Neural cell (in vitro differentiated cells): ENCODE measurements around the gene RNF213. TPM values are rescaled to one million over a fixed set of nuclear protein-coding genes. Genes with fewer than 3 reads are reported as not detected.

ENCODE experiments used
- H2AFZ ChIP-seq: fragments of 200-600, 300-800 bp; sonication (generic), shearing (Covaris generic); 2 replicates; pipeline ENCODE4 v1.6.0; 2014; ENCODE audit warnings: low read depth, mild to moderate bottlenecking, antibody characterized with exemption, low read length, moderate library complexity
- H3F3A ChIP-seq: fragments of 200-600 bp; shearing (Covaris generic); 2 replicates; pipeline ENCODE4 v1.6.1; 2016; ENCODE audit warnings: mild to moderate bottlenecking, moderate library complexity, mixed read lengths, antibody characterized with exemption, low read length; ENCODE audit not compliant: insufficient read depth, poor library complexity, severe bottlenecking
- H3K27ac ChIP-seq: fragments of 200-600, 300-800 bp; sonication (generic), shearing (Covaris generic); 2 replicates; pipeline ENCODE4 v1.5.1; 2014; ENCODE audit warnings: mild to moderate bottlenecking, low read length, moderate library complexity
- H3K27me3 ChIP-seq: fragments of 300-800, 200-600 bp; sonication (generic), shearing (Covaris generic); 2 replicates; pipeline ENCODE4 v1.6.0; 2014; ENCODE audit warnings: mild to moderate bottlenecking, low read depth, low read length, moderate library complexity; ENCODE audit not compliant: insufficient read depth
- H3K36me3 ChIP-seq: fragments of 300-800, 200-600 bp; sonication (generic), shearing (Covaris generic); 2 replicates; pipeline ENCODE4 v1.5.1; 2014; ENCODE audit warnings: mild to moderate bottlenecking, antibody characterized with exemption, low read length, moderate library complexity; ENCODE audit not compliant: insufficient read depth
- H3K4me2 ChIP-seq: fragments of 300-800, 200-600 bp; sonication (generic), shearing (Covaris generic); 2 replicates; pipeline ENCODE4 v1.6.0; 2014; ENCODE audit warnings: mild to moderate bottlenecking, low read length
- H3K4me3 ChIP-seq: fragments of 300-800, 200-600 bp; sonication (generic), shearing (Covaris generic); 2 replicates; pipeline ENCODE4 v1.5.1; 2014; ENCODE audit warnings: mild to moderate bottlenecking, low read length, moderate library complexity
- H3K79me2 ChIP-seq: fragments of 200-600 bp; shearing (Covaris generic); replicated peaks from 2 replicates; pipeline ENCODE4 v1.6.0; 2014; ENCODE audit warnings: mild to moderate bottlenecking, low read length, moderate library complexity; ENCODE audit not compliant: insufficient read depth
- H3K9ac ChIP-seq: fragments of 300-800, 200-600 bp; sonication (generic), shearing (Covaris generic); 2 replicates; pipeline ENCODE4 v1.6.1; 2016; ENCODE audit warnings: mild to moderate bottlenecking, low read length, mixed read lengths
- H3K9me2 ChIP-seq: fragments of 200-600 bp; shearing (Covaris generic); 2 replicates; pipeline ENCODE4 v1.6.1; 2016; ENCODE audit warnings: mild to moderate bottlenecking, low read length, mixed read lengths; ENCODE audit not compliant: insufficient read depth
- H3K9me3 ChIP-seq: fragments of 200-600, 300-800 bp; sonication (generic), shearing (Covaris generic); 2 replicates; pipeline ENCODE4 v1.6.1; 2016; ENCODE audit warnings: mild to moderate bottlenecking, mixed run types, low read length, moderate library complexity, mixed read lengths
- H4K20me1 ChIP-seq: fragments of 200-600 bp; shearing (Covaris generic); 2 replicates; pipeline ENCODE4 v1.6.1; 2016; ENCODE audit warnings: mild to moderate bottlenecking, mixed run types; ENCODE audit not compliant: insufficient read depth
- EP300 ChIP-seq: fragments of 450-650 bp; conservative IDR thresholded peaks from 2 replicates; pipeline ENCODE4 v1.6.1; 2014; ENCODE audit warnings: antibody characterized with exemption, mild to moderate bottlenecking, moderate library complexity; ENCODE audit not compliant: poor library complexity, severe bottlenecking
- EZH2 ChIP-seq: fragments of 200-600, 300-800 bp; shearing (Covaris generic), sonication (generic); IDR thresholded peaks from 2 replicates; pipeline ENCODE4 v1.6.1; 2014; ENCODE audit warnings: antibody characterized with exemption, low read length, borderline replicate concordance, mild to moderate bottlenecking; ENCODE audit not compliant: insufficient read depth, poor library complexity, severe bottlenecking
- MXI1 ChIP-seq: fragments of 450-650 bp; conservative IDR thresholded peaks from 2 replicates; pipeline ENCODE4 v1.6.1; 2014; ENCODE audit warnings: antibody characterized with exemption, mild to moderate bottlenecking; ENCODE audit not compliant: poor library complexity, severe bottlenecking
- POLR2AphosphoS5 ChIP-seq: IDR thresholded peaks from 2 replicates; pipeline ENCODE4 v1.6.1; 2012
- RAD21 ChIP-seq: fragments of 450-650 bp; conservative IDR thresholded peaks from 2 replicates; pipeline ENCODE4 v1.6.1; 2014; ENCODE audit warnings: antibody characterized with exemption, mild to moderate bottlenecking, moderate library complexity
- SMC3 ChIP-seq: fragments of 450-650 bp; conservative IDR thresholded peaks from 2 replicates; pipeline ENCODE4 v1.6.1; 2014; ENCODE audit warnings: antibody characterized with exemption, mild to moderate bottlenecking, moderate library complexity; ENCODE audit not compliant: poor library complexity
- TAF1 ChIP-seq: IDR thresholded peaks from 2 replicates; pipeline ENCODE4 v1.6.1; 2012; ENCODE audit warnings: low read depth
- polyA plus RNA-seq: library from polyadenylated mRNA; depleted of rRNA; stranded (reverse); fragments of >200 nt; gene quantifications from 2 replicates; pipeline ENCODE4 v1.2.3, GENCODE V29; 2014
- TF ChIP-seq, protein P1 (sequence below): IDR thresholded peaks from 2 replicates; pipeline ENCODE4 v1.6.1; 2012; ENCODE audit warnings: borderline replicate concordance
- TF ChIP-seq, protein P2 (sequence below): fragments of 450-650 bp; IDR thresholded peaks from 2 replicates; pipeline ENCODE4 v1.5.1; 2014; ENCODE audit warnings: antibody characterized with exemption, mild to moderate bottlenecking, moderate library complexity; ENCODE audit not compliant: poor library complexity, severe bottlenecking

Gene RNF213
- polyA plus RNA-seq, 1 donor from 2014 or later, result 1.5 TPM

DNA sequence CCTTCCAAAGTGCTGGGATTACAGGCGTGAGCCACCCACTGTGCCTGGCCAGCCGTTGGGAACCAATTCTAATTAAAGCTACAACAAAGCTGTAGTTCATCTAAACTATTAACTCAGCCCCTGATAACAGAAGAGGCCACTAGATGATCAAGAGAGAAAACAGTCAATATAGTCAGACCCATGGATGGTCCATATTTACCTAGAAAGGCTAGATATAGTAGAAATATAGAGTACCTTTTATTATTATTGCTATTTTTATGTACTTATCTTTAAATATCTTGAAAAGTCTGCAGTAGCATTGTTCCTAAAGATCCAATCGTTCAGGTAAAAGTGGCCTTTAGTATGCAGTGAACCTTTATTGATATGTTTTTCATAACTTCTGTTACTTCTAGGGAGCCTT lies 43.2 kb downstream of the RNF213 start:
- no peaks in the 10 kb centered on the region for H3K27me3 ChIP-seq
- H3K4me3 ChIP-seq, result no peak overlapping the region
- no peaks in the 10 kb centered on the region for H3K9me2 ChIP-seq
- H3K36me3 ChIP-seq, result no peaks in the 10 kb centered on the region
- H3K9me3 ChIP-seq, result no peaks in the 10 kb centered on the region
- no peaks in the 10 kb centered on the region for H3K79me2 ChIP-seq
- no peaks in the 10 kb centered on the region for H3F3A ChIP-seq
- H2AFZ ChIP-seq, result no peak overlapping the region
- no peak overlapping the region for H3K9ac ChIP-seq
- H4K20me1 ChIP-seq, result no peaks in the 10 kb centered on the region
- no peak overlapping the region for H3K27ac ChIP-seq
- TF ChIP-seq EZH2 (no peak), SMC3 (no peak), EP300 (no peak), TAF1 (no peak), POLR2AphosphoS5 (no peak), RAD21 (no peak), MXI1 (no peak)
- TF ChIP-seq, protein P1, sequence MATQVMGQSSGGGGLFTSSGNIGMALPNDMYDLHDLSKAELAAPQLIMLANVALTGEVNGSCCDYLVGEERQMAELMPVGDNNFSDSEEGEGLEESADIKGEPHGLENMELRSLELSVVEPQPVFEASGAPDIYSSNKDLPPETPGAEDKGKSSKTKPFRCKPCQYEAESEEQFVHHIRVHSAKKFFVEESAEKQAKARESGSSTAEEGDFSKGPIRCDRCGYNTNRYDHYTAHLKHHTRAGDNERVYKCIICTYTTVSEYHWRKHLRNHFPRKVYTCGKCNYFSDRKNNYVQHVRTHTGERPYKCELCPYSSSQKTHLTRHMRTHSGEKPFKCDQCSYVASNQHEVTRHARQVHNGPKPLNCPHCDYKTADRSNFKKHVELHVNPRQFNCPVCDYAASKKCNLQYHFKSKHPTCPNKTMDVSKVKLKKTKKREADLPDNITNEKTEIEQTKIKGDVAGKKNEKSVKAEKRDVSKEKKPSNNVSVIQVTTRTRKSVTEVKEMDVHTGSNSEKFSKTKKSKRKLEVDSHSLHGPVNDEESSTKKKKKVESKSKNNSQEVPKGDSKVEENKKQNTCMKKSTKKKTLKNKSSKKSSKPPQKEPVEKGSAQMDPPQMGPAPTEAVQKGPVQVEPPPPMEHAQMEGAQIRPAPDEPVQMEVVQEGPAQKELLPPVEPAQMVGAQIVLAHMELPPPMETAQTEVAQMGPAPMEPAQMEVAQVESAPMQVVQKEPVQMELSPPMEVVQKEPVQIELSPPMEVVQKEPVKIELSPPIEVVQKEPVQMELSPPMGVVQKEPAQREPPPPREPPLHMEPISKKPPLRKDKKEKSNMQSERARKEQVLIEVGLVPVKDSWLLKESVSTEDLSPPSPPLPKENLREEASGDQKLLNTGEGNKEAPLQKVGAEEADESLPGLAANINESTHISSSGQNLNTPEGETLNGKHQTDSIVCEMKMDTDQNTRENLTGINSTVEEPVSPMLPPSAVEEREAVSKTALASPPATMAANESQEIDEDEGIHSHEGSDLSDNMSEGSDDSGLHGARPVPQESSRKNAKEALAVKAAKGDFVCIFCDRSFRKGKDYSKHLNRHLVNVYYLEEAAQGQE, result no peak
- TF ChIP-seq, protein P2, sequence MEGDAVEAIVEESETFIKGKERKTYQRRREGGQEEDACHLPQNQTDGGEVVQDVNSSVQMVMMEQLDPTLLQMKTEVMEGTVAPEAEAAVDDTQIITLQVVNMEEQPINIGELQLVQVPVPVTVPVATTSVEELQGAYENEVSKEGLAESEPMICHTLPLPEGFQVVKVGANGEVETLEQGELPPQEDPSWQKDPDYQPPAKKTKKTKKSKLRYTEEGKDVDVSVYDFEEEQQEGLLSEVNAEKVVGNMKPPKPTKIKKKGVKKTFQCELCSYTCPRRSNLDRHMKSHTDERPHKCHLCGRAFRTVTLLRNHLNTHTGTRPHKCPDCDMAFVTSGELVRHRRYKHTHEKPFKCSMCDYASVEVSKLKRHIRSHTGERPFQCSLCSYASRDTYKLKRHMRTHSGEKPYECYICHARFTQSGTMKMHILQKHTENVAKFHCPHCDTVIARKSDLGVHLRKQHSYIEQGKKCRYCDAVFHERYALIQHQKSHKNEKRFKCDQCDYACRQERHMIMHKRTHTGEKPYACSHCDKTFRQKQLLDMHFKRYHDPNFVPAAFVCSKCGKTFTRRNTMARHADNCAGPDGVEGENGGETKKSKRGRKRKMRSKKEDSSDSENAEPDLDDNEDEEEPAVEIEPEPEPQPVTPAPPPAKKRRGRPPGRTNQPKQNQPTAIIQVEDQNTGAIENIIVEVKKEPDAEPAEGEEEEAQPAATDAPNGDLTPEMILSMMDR, result no peak
- H3K4me2 ChIP-seq, result no peak overlapping the region

DNA sequence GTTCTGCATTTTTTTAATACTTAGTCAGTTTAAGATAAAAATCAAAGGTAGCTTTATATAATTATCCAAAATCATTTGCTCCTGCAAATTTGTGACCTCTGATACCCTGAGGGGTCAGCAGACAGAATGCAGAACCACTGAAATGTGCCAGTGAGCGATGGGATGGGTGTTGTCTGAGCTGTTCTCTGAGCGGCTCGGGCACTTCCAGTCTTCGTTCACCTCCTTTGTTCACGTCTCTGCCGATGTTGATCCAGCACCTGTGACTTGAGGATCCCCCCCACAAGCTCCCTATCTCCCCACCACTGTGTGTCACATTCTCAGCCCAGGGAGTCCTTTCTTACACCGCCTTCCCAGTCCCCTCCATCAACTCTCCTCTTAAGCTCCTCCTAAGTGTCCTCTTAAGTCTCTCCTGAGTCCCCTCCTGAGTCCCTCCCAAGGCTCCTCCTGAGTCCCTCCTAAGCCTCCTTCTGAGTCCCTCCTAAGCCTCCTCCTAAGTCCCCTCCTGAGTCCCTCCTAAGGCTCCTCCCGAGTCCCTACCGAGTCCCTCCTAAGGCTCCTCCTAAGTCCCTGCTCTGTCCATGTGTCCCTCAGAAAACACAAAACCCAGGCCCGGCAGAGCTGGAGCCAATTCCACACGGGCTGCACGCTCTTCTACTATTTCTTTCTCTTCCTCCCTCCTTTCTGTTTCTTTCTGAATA lies 47.5 kb downstream of the RNF213 start:
- H3K9me3 ChIP-seq, result no peaks in the 10 kb centered on the region
- H3K27me3 ChIP-seq, result no peaks in the 10 kb centered on the region
- TF ChIP-seq, protein P1, result no peak
- no peak for TF ChIP-seq EZH2
- TF ChIP-seq TAF1, result no peak
- no peak for TF ChIP-seq RAD21
- no peak for TF ChIP-seq EP300
- TF ChIP-seq, protein P2, result no peak
- no peaks in the 10 kb centered on the region for H3K79me2 ChIP-seq
- H4K20me1 ChIP-seq, result no peaks in the 10 kb centered on the region
- H3F3A ChIP-seq, result no peaks in the 10 kb centered on the region
- H3K9ac ChIP-seq, result no peak overlapping the region
- no peaks in the 10 kb centered on the region for H3K9me2 ChIP-seq
- H3K4me2 ChIP-seq, result no peak overlapping the region
- H2AFZ ChIP-seq, result no peak overlapping the region
- H3K4me3 ChIP-seq, result no peak overlapping the region
- H3K27ac ChIP-seq, result no peak overlapping the region
- no peaks in the 10 kb centered on the region for H3K36me3 ChIP-seq
